BJ (cell line): ENCODE data around the gene EXPH5. TPM values are rescaled to one million over a fixed set of nuclear protein-coding genes. Genes with fewer than 3 reads are reported as not detected.

Experiments
- CTCF ChIA-PET: fragments of 350-600 bp; formaldehyde crosslinking; extraction: SDS; loops from one replicate; lab custom pipeline; 2021; ENCODE audit warnings: antibody characterized with exemption, inconsistent platforms; lab: Yijun Ruan, JAX
- POLR2A ChIA-PET: fragments of 300-600 bp; sonication (Branson Sonifier 250); formaldehyde crosslinking; extraction: SDS; loops from one replicate; lab custom pipeline; 2021; ENCODE audit warnings: antibody characterized with exemption; lab: Charles Lee
- DNase-seq: peaks from one replicate; pipeline ENCODE4 v3.0.0-alpha.2; 2011; ENCODE audit warnings: low read depth
- H3K27me3 ChIP-seq: 2 replicates; pipeline ENCODE4 v1.6.0; 2011; ENCODE audit warnings: low read length; ENCODE audit not compliant: control insufficient read depth, insufficient read depth
- H3K36me3 ChIP-seq: 2 replicates; pipeline ENCODE4 v1.5.1; 2011; ENCODE audit warnings: low read length; ENCODE audit not compliant: control insufficient read depth, insufficient read depth
- H3K4me3 ChIP-seq: 2 replicates; pipeline ENCODE4 v1.5.1; 2011; ENCODE audit warnings: low read depth, mild to moderate bottlenecking, control low read depth, low read length
- CTCF ChIP-seq: IDR thresholded peaks from 2 replicates; pipeline ENCODE4 v1.5.1; 2011; ENCODE audit warnings: low read depth, mild to moderate bottlenecking, control low read depth, inconsistent platforms, low read length, moderate library complexity; ENCODE audit not compliant: insufficient read depth
- polyA plus RNA-seq: library from polyadenylated mRNA; depleted of rRNA; stranded (reverse); fragments of >200 nt; gene quantifications from 2 replicates; pipeline ENCODE4 v1.2.3, GENCODE V29; 2011

EXPH5 gene
- polyA plus RNA-seq, 1 experiment, result 0.38 TPM

GRCh38 chr11:108632041-108632704 is 38.6 kb upstream of the EXPH5 start:
- ChIA-PET POLR2A (interaction anchor here (0.5 kb wide), 2 partner anchors 25 to 26 kb away, joined by 3 read pairs; no protein-coding TSS in a partner anchor), CTCF (interaction anchor here (0.7 to 1.2 kb wide), 3 partner anchors 17 to 495 kb away, joined by 3 to 5 read pairs (median 4); no protein-coding TSS in a partner anchor)
- H3K36me3 ChIP-seq, result no peaks in the 10 kb centered on the region
- no peak for TF ChIP-seq CTCF
- H3K27me3 ChIP-seq, result no peaks in the 10 kb centered on the region
- no peak overlapping the region for H3K4me3 ChIP-seq
- DNase-seq, result no peak

DNA sequence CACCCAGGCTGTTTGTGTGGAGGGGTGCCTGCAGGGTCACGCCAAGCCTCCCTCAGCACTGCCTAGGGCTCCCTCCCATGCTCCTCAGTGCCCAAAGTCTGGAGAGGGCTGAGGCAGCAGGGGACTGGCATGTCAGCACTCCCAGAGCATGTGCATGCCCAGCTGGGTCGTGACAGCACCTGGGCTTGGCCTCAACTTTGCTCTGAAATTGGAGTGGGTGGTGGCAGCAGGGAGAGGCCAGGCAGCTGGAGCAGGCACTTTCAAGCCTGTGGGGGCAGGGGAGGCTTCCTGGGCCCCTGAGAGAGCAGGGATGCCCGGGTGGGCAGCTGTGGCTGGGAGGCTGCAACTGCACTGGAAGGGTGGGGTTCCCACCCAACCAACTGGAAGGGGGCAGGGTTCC is 35.7 kb upstream of the EXPH5 start:
- no peak overlapping the region for H3K4me3 ChIP-seq
- DNase-seq, result no peak
- H3K27me3 ChIP-seq, result no peaks in the 10 kb centered on the region; the same call in 1 of the 2 replicates
- no peaks in the 10 kb centered on the region for H3K36me3 ChIP-seq
- CTCF ChIA-PET, result interaction anchor here (2.6 kb wide), 1 partner anchor 19 kb away, joined by 7 read pairs; no protein-coding TSS in a partner anchor
- POLR2A ChIA-PET, result no interaction called here
- TF ChIP-seq CTCF, result no peak

DNA sequence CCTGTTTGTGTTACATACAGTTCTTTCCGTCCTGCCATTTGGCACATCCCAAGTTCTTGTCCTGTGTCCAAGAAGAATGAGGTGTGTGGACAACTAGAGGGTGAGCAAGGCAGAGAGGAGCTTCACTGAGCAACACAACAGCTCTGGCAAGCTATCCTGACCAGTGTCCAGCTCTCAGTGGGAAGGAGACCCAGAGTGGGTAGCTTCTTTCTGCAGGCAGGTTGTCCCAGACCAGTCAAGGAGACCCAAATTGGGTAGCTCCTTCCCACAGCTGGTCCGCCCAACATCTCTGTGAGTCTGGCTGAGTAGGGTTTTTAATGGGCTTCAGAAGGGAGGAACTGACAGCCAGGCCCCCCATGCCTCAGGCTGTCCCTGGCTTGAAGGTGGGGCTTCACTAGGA is 35.2 kb upstream of the EXPH5 start:
- POLR2A ChIA-PET, result no interaction called here
- Histone ChIP-seq H3K36me3 (no peaks in the 10 kb centered on the region), H3K4me3 (no peak overlapping the region), H3K27me3 (no peaks in the 10 kb centered on the region; the same call in 1 of the 2 replicates)
- no peak for TF ChIP-seq CTCF
- DNase-seq, result no peak
- CTCF ChIA-PET, result interaction anchor here (2.6 kb wide), 1 partner anchor 19 kb away, joined by 7 read pairs; no protein-coding TSS in a partner anchor

- H3K27me3 ChIP-seq, result no peaks in the 10 kb centered on the region; the same call in 1 of the 2 replicates
- no peak for DNase-seq
- ChIA-PET CTCF (interaction anchor here (2.6 kb wide), 1 partner anchor 20 kb away, joined by 7 read pairs; no protein-coding TSS in a partner anchor), POLR2A (no interaction called here)
- no peaks in the 10 kb centered on the region for H3K36me3 ChIP-seq
- TF ChIP-seq CTCF, result no peak
- H3K4me3 ChIP-seq, result no peak overlapping the region
These were observed 34.8 kb upstream of the EXPH5 start for GRCh38 chr11:108628326-108628725.

GRCh38 chr11:108624196-108624925 is 30.8 kb upstream of the EXPH5 start:
- no peak for DNase-seq
- CTCF ChIA-PET, result no interaction called here
- Histone ChIP-seq H3K36me3 (no peaks in the 10 kb centered on the region), H3K27me3 (no peaks in the 10 kb centered on the region; the same call in 1 of the 2 replicates), H3K4me3 (no peak overlapping the region)
- POLR2A ChIA-PET, result no interaction called here
- TF ChIP-seq CTCF, result no peak
